Endothelial cell of umbilical vein (primary cell): Measurements from ENCODE around the gene GABRB2. TPM values are rescaled to one million over a fixed set of nuclear protein-coding genes. Genes with fewer than 3 reads are reported as not detected.

ENCODE experiments used
- BruUV-seq: library from RNA; stranded (reverse); fragments of 400-500 nt; replicated peaks from 2 replicates; lab custom pipeline; 2021; lab: Mats Ljungman, UMichigan
- CTCF ChIA-PET: fragments of 300-600, 350-600 bp; sonication (Branson Sonifier 250); formaldehyde crosslinking; loops from one replicate; lab custom pipeline; 2021; ENCODE audit warnings: antibody characterized with exemption, inconsistent platforms; lab: Charles Lee
- POLR2A ChIA-PET: fragments of 300-600, 350-600 bp; sonication (Branson Sonifier 250); formaldehyde crosslinking; loops from one replicate; lab custom pipeline; 2021; ENCODE audit warnings: antibody characterized with exemption, inconsistent platforms; lab: Charles Lee
- DNase-seq: peaks from one replicate; pipeline ENCODE4 v3.0.0-alpha.2; 2011; ENCODE audit warnings: low read depth, low spot score
- FAIRE-seq: peaks from 2 replicates; lab custom pipeline; 2011; peaks lifted over from hg19 to GRCh38; lab: Jason Lieb, UNC
- H2AFZ ChIP-seq: 2 replicates; pipeline ENCODE4 v1.6.0; 2012; ENCODE audit warnings: low read depth, low read length, control low read depth, inconsistent platforms
- H3K27ac ChIP-seq: 2 replicates; pipeline ENCODE4 v1.5.1; 2011; ENCODE audit warnings: low read depth, mild to moderate bottlenecking, control low read depth, low read length, moderate library complexity; ENCODE audit not compliant: insufficient read depth
- H3K27me3 ChIP-seq, 2 experiments: 2 replicates each; pipeline versions ENCODE4 v1.6.0 to v1.6.1; 2011; ENCODE audit warnings: low read length in 2 of 2, mixed read lengths in 1 of 2; ENCODE audit not compliant: control insufficient read depth in 2 of 2, insufficient read depth in 2 of 2
- H3K36me3 ChIP-seq, 2 experiments: 2 replicates in 1 of 2; 3 replicates in 1 of 2; pipeline ENCODE4 v1.5.1; 2011; ENCODE audit warnings: low read length in 2 of 2, mild to moderate bottlenecking in 1 of 2, moderate library complexity in 1 of 2; ENCODE audit not compliant: control insufficient read depth in 2 of 2, insufficient read depth in 2 of 2; ENCODE audit errors: extremely low read depth in 1 of 2
- H3K4me1 ChIP-seq: 3 replicates; pipeline ENCODE4 v1.5.1; 2011; ENCODE audit warnings: mild to moderate bottlenecking, low read length; ENCODE audit not compliant: control insufficient read depth, insufficient read depth; ENCODE audit errors: extremely low read depth
- H3K4me2 ChIP-seq: 2 replicates; pipeline ENCODE4 v1.6.1; 2011; ENCODE audit warnings: low read length, control low read depth, mixed read lengths; ENCODE audit not compliant: insufficient read depth
- H3K4me3 ChIP-seq, 3 experiments: fragments of 200-600 bp in 1 of 3; sonication (generic), shearing (Covaris generic) in 1 of 3; replicated peaks in 1 of 3; 2 replicates each; pipeline ENCODE4 v1.5.1; 2011 to 2016; ENCODE audit warnings: control low read depth in 3 of 3, low read length in 3 of 3, mild to moderate bottlenecking in 2 of 3, inconsistent platforms in 1 of 3, low read depth in 1 of 3, moderate library complexity in 1 of 3; ENCODE audit not compliant: insufficient read depth in 1 of 3
- H3K79me2 ChIP-seq: 2 replicates; pipeline ENCODE4 v1.6.0; 2012; ENCODE audit warnings: low read length, inconsistent platforms; ENCODE audit not compliant: control insufficient read depth, insufficient read depth
- H3K9ac ChIP-seq: replicated peaks from 2 replicates; pipeline ENCODE3; 2011; ENCODE audit warnings: low read length, control low read depth; ENCODE audit not compliant: insufficient read depth; ENCODE audit errors: extremely low read depth
- H3K9me1 ChIP-seq: replicated peaks from 3 replicates; pipeline ENCODE4 v1.6.0; 2011; ENCODE audit warnings: mild to moderate bottlenecking, low read length; ENCODE audit not compliant: control insufficient read depth, insufficient read depth; ENCODE audit errors: extremely low read depth
- H3K9me3 ChIP-seq: replicated peaks from 2 replicates; pipeline ENCODE4 v1.5.1; 2012; ENCODE audit warnings: low read length, inconsistent platforms; ENCODE audit not compliant: control insufficient read depth, insufficient read depth
- H4K20me1 ChIP-seq: replicated peaks from 2 replicates; pipeline ENCODE3; 2011; ENCODE audit warnings: mild to moderate bottlenecking, low read length; ENCODE audit not compliant: control insufficient read depth, insufficient read depth; ENCODE audit errors: extremely low read depth
- CTCF ChIP-seq, 2 donors: IDR thresholded peaks; 1 replicate in 1 of 2; 2 replicates in 1 of 2; pipeline ENCODE4 v1.5.1; 2011; ENCODE audit warnings: low read length in 2 of 2, mild to moderate bottlenecking in 2 of 2, moderate library complexity in 2 of 2, control low read depth in 1 of 2, inconsistent platforms in 1 of 2, low read depth in 1 of 2; ENCODE audit not compliant: insufficient read depth in 1 of 2; ENCODE audit errors: extremely low read depth in 1 of 2
- FOS ChIP-seq: IDR thresholded peaks from 2 replicates; pipeline ENCODE4 v1.6.1; 2011; ENCODE audit warnings: mild to moderate bottlenecking, low read length, moderate library complexity, borderline replicate concordance; ENCODE audit not compliant: insufficient read depth
- GATA2 ChIP-seq: IDR thresholded peaks from 2 replicates; pipeline ENCODE4 v1.7.0; 2011; ENCODE audit warnings: low read depth, mild to moderate bottlenecking, moderate library complexity, mixed read lengths, low read length; ENCODE audit not compliant: insufficient read length, insufficient read depth
- MAX ChIP-seq: IDR thresholded peaks from 2 replicates; pipeline ENCODE4 v1.6.1; 2011; ENCODE audit not compliant: insufficient read depth, insufficient read length
- MYC ChIP-seq: IDR thresholded peaks from one replicate; pipeline ENCODE4 v1.6.1; 2011; ENCODE audit warnings: mild to moderate bottlenecking, low read depth, low read length
- POLR2A ChIP-seq: IDR thresholded peaks from 2 replicates; pipeline ENCODE4 v1.6.1; 2012; ENCODE audit warnings: low read depth, mild to moderate bottlenecking, control low read depth, low read length
- POLR2AphosphoS5 ChIP-seq: IDR thresholded peaks from 2 replicates; pipeline ENCODE4 v1.6.1; 2012; ENCODE audit warnings: low read depth, mild to moderate bottlenecking, control low read depth, low read length, moderate library complexity; ENCODE audit not compliant: insufficient read depth
- dilution Hi-C: fragments of 300-500 bp; cut with MboI; formaldehyde crosslinking; loops from one replicate; pipeline ENCODE4 v1.15.0; 2019; ENCODE audit warnings: low sequenced_read_pairs; ENCODE audit not compliant: extremely low pct_ligation_motif_present
- intact Hi-C: fragments of 100-400 bp; cut with micrococcal nuclease; formaldehyde crosslinking; loops from one replicate; pipeline ENCODE4 v1.10.0; 2022
- polyA plus RNA-seq, 4 experiments: library from polyadenylated mRNA; depleted of rRNA in 3 of 4; stranded (reverse) in 3 of 4; unstranded in 1 of 4; fragments of >200 nt; gene quantifications; 2 replicates each; pipeline versions ENCODE4 v1.2.1 to v1.2.3, GENCODE V29; 2011 to 2012; ENCODE audit warnings: missing spikeins in 1 of 4
- total RNA-seq: library from RNA; stranded (reverse); gene quantifications from 2 replicates; pipeline ENCODE4 v1.2.3, GENCODE V29; 2021

GABRB2 gene
- total and polyA plus RNA-seq, 2 donors (not counting 3 experiments of a cell fraction or from before 2014, with no cell fraction given), result not detected

- H3K4me3 ChIP-seq, result no peak overlapping the region
- TF ChIP-seq POLR2AphosphoS5, result no peak
- no peak for TF ChIP-seq MAX
- TF ChIP-seq CTCF (IDR thresholded peaks at IDR 0.05; ENCODE audit: extremely low read depth in 1 of 2, insufficient read depth in 1 of 2, low read depth in 1 of 2, low read length in 2 of 2), result no peak
- TF ChIP-seq GATA2, result no peak
- TF ChIP-seq FOS, result no peak
- no peak for TF ChIP-seq MYC
- TF ChIP-seq POLR2A, result no peak
- no peak overlapping the region for H3K9ac ChIP-seq
- H3K9me1 ChIP-seq, result no peaks in the 10 kb centered on the region
- no peak overlapping the region for H3K27ac ChIP-seq
- no peak overlapping the region for H3K4me2 ChIP-seq
- no peaks in the 10 kb centered on the region for H3K4me1 ChIP-seq
- peaks cover 2% of the 10 kb centered on the region for H3K9me3 ChIP-seq
- FAIRE-seq (no peak), DNase-seq (no peak)
- H2AFZ ChIP-seq, result no peak overlapping the region
- dilution Hi-C loops (no loop called here), intact Hi-C loops (no loop called here)
- no peaks in the 10 kb centered on the region for H3K36me3 ChIP-seq
- CTCF ChIA-PET, result no interaction called here
- POLR2A ChIA-PET, result no interaction called here
- H4K20me1 ChIP-seq, result no peaks in the 10 kb centered on the region
- no TSS peak for BruUV-seq
- no peaks in the 10 kb centered on the region for H3K27me3 ChIP-seq
- no peaks in the 10 kb centered on the region for H3K79me2 ChIP-seq
Observed at GRCh38 chr5:161302559-161302958, 244.0 kb downstream of the GABRB2 start.
